ENCODE results near the gene PATJ.

The PATJ gene

DNA sequence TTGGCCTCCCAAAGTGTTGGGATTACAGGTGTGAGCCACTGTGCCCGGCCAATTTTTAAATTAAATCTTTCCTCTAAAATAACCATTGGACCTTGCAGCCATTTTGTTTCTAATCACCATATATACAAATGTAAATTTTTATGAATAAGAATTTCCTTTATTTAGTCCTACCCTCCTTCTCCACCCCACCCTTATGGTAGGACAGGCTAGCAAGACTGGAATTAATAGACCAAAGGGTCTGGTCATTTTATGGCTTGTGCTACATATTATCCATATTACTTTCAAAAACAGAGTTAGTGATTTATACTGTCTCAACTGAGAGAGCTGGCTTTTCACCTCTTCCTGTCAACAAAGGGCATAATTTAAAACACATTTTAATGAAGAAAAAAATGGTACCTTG lies 478.9 kb downstream of the PATJ start:
- no peak for DNase-seq

DNA sequence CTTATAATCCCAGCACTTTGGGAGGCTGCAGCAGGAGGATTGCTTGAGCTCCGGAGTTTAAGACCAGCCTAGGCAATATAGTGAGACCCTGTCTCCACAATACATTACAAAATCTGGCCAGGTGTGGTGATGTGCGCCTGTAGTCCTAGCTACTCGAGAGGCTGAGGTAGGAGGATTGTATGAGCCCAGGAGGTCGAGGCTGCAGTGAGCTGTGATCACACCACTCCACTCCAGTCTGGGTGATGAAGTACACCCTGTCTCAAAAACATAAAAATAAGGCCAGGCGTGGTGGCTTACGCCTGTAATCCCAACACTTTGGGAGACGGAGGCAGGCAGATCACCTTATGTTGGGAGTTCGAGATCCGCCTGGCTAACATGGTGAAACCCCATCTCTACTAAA lies 480.0 kb downstream of the PATJ start:
- DNase-seq, result no peak

DNA sequence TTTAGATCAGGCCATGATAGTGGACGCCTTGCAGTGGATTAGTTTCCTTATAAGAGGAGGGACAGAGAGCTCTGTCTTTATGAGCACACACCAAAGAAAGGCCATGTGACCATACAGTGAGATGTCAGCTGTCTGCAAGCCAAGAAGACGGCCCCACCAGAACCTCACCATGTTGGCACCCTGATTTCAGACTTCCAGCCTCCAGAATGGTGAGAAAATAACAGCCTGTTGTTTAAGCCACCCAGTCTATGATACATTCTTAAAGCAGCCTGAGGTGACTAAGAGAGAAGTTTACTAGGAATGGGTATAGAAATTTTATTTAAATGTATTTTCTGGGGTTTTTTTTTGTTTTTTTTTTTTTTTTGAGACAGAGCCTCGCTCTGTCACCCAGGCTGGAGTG lies 481.9 kb downstream of the PATJ start:
- DNase-seq, result no peak

- no peak for DNase-seq
Observed at GRCh38 chr1:62227496-62227895, 485.2 kb downstream of the PATJ start.

Measured in RPMI8226 (cell line).